ENCODE measurements around the gene KCNMA1. TPM values are rescaled to one million over a fixed set of nuclear protein-coding genes. Genes with fewer than 3 reads are reported as not detected.

The KCNMA1 gene
- total and polyA plus RNA-seq, 10 of the 15 experiments (the other 5 are each of a cell fraction or from before 2014, with no cell fraction given) = 8.5 to 77.0 (median 21.3) TPM

GRCh38 chr10:77268721-77269120 is 368.9 kb downstream of the KCNMA1 start:
- Histone ChIP-seq H4K20me1 (ENCODE audit: control insufficient read depth, insufficient read depth) (no peaks in the 10 kb centered on the region), H2AFZ (ENCODE audit: control insufficient read depth, low read depth, low read length) (no peak overlapping the region), H3K4me1 (ENCODE audit: control insufficient read depth, insufficient read depth, low read length) (peaks cover 6% of the 10 kb centered on the region; the same call in 1 of the 2 replicates), H3K79me2 (ENCODE audit: control insufficient read depth, insufficient read depth, low read length) (no peaks in the 10 kb centered on the region), H3K4me2 (ENCODE audit: control insufficient read depth, insufficient read depth) (no peak overlapping the region), H3K36me3 (ENCODE audit: control insufficient read depth in 2 of 2, insufficient read depth in 2 of 2, low read length in 1 of 2) (no peaks in the 10 kb centered on the region), H3K9ac (ENCODE audit: control insufficient read depth, insufficient read depth, low read length) (no peak overlapping the region), H3K9me3 (replicated peaks; ENCODE audit: control insufficient read depth, insufficient read depth, low read length) (no peaks in the 10 kb centered on the region), H3K4me3 (no peak overlapping the region), H3K27ac (ENCODE audit: control insufficient read depth, insufficient read depth) (no peak overlapping the region), H3K27me3 (replicated peaks in 1 of 2; ENCODE audit: control insufficient read depth in 2 of 2, insufficient read depth in 2 of 2, low read length in 1 of 2) (no peaks in the 10 kb centered on the region)
- POLR2A ChIA-PET = no interaction called here
- FAIRE-seq = no peak
- BruUV-seq (replicated peaks) = no TSS peak
- CTCF ChIA-PET = no interaction called here
- SMC1A ChIA-PET (ENCODE audit: uncharacterized antibody, unreplicated experiment) = interaction anchor here (0.6 kb wide), 1 partner anchor 16 kb away, joined by 3 read pairs; no protein-coding TSS in a partner anchor
- intact Hi-C loops (cut with micrococcal nuclease; ENCODE audit: unreplicated experiment) = no loop called here
- DNase-seq (ENCODE audit: low read depth, low spot score) = no peak
- no peak for TF ChIP-seq GATAD2B (conservative IDR thresholded peaks at IDR 0.05; ENCODE audit: low read depth)
- no peak for TF ChIP-seq NFIC (IDR thresholded peaks at IDR 0.05; ENCODE audit: low read depth, low read length)
- no peak for TF ChIP-seq BRCA1 (IDR thresholded peaks at IDR 0.05; ENCODE audit: low read depth, low read length)
- WGBS (ENCODE audit: insufficient coverage, insufficient replicate concordance, low lambda C conversion rate, missing lambda C conversion rate) = 43% methylated on average over 4 of the region's 4 CpGs
- RAD21 ChIA-PET (ENCODE audit: unreplicated experiment) = no interaction called here
- in situ Hi-C loops (cut with MboI) = no loop called here
- ATAC-seq = no peak

GRCh38 chr10:77267703-77268675 is 369.6 kb downstream of the KCNMA1 start:
- intact Hi-C loops (cut with micrococcal nuclease; ENCODE audit: unreplicated experiment) (no loop called here), in situ Hi-C loops (cut with MboI) (no loop called here)
- FAIRE-seq = no peak
- no peaks in the 10 kb centered on the region for H3K9me3 ChIP-seq (replicated peaks; ENCODE audit: control insufficient read depth, insufficient read depth, low read length)
- no peaks in the 10 kb centered on the region for H3K36me3 ChIP-seq (ENCODE audit: control insufficient read depth in 2 of 2, insufficient read depth in 2 of 2, low read length in 1 of 2)
- H3K27ac ChIP-seq (ENCODE audit: control insufficient read depth, insufficient read depth) = no peak overlapping the region
- TF ChIP-seq HDAC2 (IDR thresholded peaks at IDR 0.05) (no peak), MEF2B (IDR thresholded peaks at IDR 0.05; ENCODE audit: partially characterized antibody, poor library complexity, severe bottlenecking) (peak; percentile 42)
- SMC1A ChIA-PET (ENCODE audit: uncharacterized antibody, unreplicated experiment) = interaction anchor here (0.9 to 2.2 kb wide), 4 partner anchors 12 to 373 kb away, joined by 3 to 5 read pairs (median 4); no protein-coding TSS in a partner anchor
- POLR2A ChIA-PET = no interaction called here
- H2AFZ ChIP-seq (ENCODE audit: control insufficient read depth, low read depth, low read length) = no peak overlapping the region
- no peaks in the 10 kb centered on the region for H3K79me2 ChIP-seq (ENCODE audit: control insufficient read depth, insufficient read depth, low read length)
- H3K4me3 ChIP-seq = no peak overlapping the region
- H3K27me3 ChIP-seq (replicated peaks in 1 of 2; ENCODE audit: control insufficient read depth in 2 of 2, insufficient read depth in 2 of 2, low read length in 1 of 2) = no peaks in the 10 kb centered on the region
- 61% methylated on average over 8 of the region's 8 CpGs for WGBS (ENCODE audit: insufficient coverage, insufficient replicate concordance, low lambda C conversion rate, missing lambda C conversion rate)
- CTCF ChIA-PET = interaction anchor here (0.7 to 1.6 kb wide), 3 partner anchors 10 to 109 kb away, joined by 3 to 6 read pairs (median 4); no protein-coding TSS in a partner anchor
- no peaks in the 10 kb centered on the region for H4K20me1 ChIP-seq (ENCODE audit: control insufficient read depth, insufficient read depth)
- H3K4me2 ChIP-seq (ENCODE audit: control insufficient read depth, insufficient read depth) = no peak overlapping the region
- DNase-seq (ENCODE audit: low read depth, low spot score) = no peak
- no TSS peak for BruUV-seq (replicated peaks)
- H3K4me1 ChIP-seq (ENCODE audit: control insufficient read depth, insufficient read depth, low read length) = peaks cover 6% of the 10 kb centered on the region; the same call in 1 of the 2 replicates
- ATAC-seq = no peak
- no peak overlapping the region for H3K9ac ChIP-seq (ENCODE audit: control insufficient read depth, insufficient read depth, low read length)
- RAD21 ChIA-PET (ENCODE audit: unreplicated experiment) = interaction anchor here (1.2 kb wide), 1 partner anchor 23 kb away, joined by 3 read pairs; no protein-coding TSS in a partner anchor
